A673 (cell line): ENCODE data around the gene SCN2A.

Experiments
- EZH2 ChIP-seq: fragments of 200-600 bp; sonication (generic); IDR thresholded peaks from 2 replicates; pipeline ENCODE4 v1.6.1; 2017; ENCODE audit warnings: borderline replicate concordance, low read depth, mild to moderate bottlenecking, mixed read lengths, antibody characterized with exemption, low read length; ENCODE audit not compliant: poor library complexity, severe bottlenecking
- TF ChIP-seq, protein P1 (sequence below): fragments of 300-800, 200-600 bp; sonication (generic); conservative IDR thresholded peaks from 2 replicates; pipeline ENCODE4 v1.5.1; 2017; ENCODE audit warnings: low read depth, mild to moderate bottlenecking, antibody characterized with exemption, low read length, moderate library complexity, mixed read lengths

DNA sequence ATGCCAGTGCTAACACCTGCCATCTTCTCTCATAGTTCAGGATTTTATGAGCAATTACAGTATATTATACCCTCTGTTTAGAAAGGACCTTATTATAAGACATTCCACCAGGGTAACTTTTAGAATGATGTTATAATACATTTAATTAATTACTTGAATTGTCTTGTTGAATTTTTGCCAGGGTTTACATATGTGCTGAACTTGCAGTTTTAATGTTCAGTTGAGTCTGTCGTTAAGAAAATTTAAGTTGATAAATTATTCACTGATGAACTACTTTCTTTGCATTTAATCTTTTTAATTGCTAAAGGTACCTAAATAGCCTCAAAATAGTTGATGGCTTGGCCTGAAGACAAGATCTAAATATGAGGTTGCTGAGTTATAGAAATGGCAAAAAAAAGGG, 68.1 kb downstream of the SCN2A start:
- TF ChIP-seq EZH2, result no peak
- TF ChIP-seq, protein P1, sequence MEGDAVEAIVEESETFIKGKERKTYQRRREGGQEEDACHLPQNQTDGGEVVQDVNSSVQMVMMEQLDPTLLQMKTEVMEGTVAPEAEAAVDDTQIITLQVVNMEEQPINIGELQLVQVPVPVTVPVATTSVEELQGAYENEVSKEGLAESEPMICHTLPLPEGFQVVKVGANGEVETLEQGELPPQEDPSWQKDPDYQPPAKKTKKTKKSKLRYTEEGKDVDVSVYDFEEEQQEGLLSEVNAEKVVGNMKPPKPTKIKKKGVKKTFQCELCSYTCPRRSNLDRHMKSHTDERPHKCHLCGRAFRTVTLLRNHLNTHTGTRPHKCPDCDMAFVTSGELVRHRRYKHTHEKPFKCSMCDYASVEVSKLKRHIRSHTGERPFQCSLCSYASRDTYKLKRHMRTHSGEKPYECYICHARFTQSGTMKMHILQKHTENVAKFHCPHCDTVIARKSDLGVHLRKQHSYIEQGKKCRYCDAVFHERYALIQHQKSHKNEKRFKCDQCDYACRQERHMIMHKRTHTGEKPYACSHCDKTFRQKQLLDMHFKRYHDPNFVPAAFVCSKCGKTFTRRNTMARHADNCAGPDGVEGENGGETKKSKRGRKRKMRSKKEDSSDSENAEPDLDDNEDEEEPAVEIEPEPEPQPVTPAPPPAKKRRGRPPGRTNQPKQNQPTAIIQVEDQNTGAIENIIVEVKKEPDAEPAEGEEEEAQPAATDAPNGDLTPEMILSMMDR, result no peak
